Vagina (tissue), 2 donors: ENCODE data around the gene ACSL3.

Source experiments
- CTCF ChIP-seq, 3 experiments: fragments of 450-650 bp in 2 of 3; fragments of 200-600 bp in 1 of 3; sonication (generic) in 1 of 3; IDR thresholded peaks; one replicate each; pipeline ENCODE4 v1.5.1; 2017 to 2019; ENCODE audit warnings: antibody characterized with exemption in 3 of 3, mild to moderate bottlenecking in 2 of 3, moderate library complexity in 2 of 3
- POLR2A ChIP-seq, 2 donors: fragments of 450-650 bp; IDR thresholded peaks; one replicate each; pipeline ENCODE4 v1.6.1; 2017; ENCODE audit warnings: antibody characterized with exemption in 2 of 2, mild to moderate bottlenecking in 2 of 2, moderate library complexity in 2 of 2
- POLR2AphosphoS5 ChIP-seq, 2 donors: sonication (generic); formaldehyde crosslinking; IDR thresholded peaks; one replicate each; pipeline ENCODE4 v1.9.0; 2017; ENCODE audit warnings: antibody characterized with exemption in 2 of 2, mild to moderate bottlenecking in 2 of 2, low read depth in 1 of 2; ENCODE audit not compliant: insufficient read depth in 1 of 2

DNA sequence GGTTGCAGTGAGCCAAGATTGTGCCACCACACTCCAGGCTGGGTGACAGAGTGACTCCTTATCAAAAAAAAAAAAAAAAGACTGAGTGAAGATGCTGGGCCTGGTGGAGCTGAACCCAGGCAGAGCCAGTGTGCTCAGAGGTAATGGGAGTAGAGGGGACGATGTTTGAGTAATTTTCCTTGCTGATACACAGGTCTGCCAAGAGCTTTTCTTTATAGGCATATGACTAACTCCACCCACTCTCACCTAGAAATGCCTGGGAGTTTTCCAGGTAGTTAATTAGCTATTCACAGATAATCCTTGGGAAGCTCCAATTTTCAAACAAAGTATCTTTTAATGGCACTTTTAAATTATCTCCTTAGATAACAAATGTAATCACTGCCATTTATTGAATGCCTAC, 33.4 kb upstream of the ACSL3 start:
- TF ChIP-seq CTCF (IDR thresholded peaks at IDR 0.05): no peak
- TF ChIP-seq POLR2A (IDR thresholded peaks at IDR 0.05): no peak
- no peak for TF ChIP-seq POLR2AphosphoS5 (IDR thresholded peaks at IDR 0.05; ENCODE audit: insufficient read depth in 1 of 2, low read depth in 1 of 2)
